GM03348 (cell line): ENCODE measurements around the gene CDPF1.
"Not testable (repeated sequence)": the region's sequence is repeated elsewhere in the genome, so short reads cannot be mapped to it uniquely, and the experiment has no call there.

Experiments used
- DNase-seq: peaks from one replicate; pipeline ENCODE4 v3.0.0; 2012; ENCODE audit warnings: low spot score

Gene CDPF1

GRCh38 chr22:46281866-46282678, 32.0 kb upstream of the CDPF1 start:
- no peak for DNase-seq

DNA sequence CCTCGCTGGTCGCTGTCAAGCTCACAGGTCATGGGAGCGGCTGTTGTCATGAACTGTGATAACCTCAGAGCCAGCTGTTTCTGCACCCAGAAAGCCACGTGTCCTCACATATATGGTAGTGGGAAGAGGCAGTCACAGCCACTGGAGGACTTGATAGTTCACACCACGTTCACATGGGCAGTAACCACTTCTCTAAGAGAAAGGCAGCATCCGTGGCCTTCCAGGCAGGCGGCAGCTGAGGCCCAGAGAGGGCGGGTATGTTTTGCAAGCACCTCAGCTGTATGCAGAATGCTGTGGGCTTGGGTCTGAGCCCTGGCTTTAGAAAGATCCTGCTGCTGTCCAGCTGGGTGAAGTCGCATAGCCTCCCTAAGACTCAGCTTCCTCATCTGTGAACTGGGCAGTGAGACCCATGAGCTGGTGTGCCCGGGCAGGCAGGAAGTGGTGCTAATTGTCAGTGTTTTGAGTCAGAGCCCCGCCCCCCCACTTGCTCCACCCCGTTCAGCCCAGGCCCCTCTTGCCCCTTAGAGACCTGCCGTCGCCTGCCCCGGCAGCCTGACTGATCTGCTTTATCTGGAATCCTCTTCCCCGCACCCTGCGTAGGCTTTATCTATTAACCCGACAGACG, 31.0 kb upstream of the CDPF1 start:
- no peak for DNase-seq

GRCh38 chr22:46280063-46280817, 30.1 kb upstream of the CDPF1 start:
- no peak for DNase-seq

- no peak for DNase-seq
These were observed 28.9 kb upstream of the CDPF1 start for GRCh38 chr22:46278656-46279645.

DNA sequence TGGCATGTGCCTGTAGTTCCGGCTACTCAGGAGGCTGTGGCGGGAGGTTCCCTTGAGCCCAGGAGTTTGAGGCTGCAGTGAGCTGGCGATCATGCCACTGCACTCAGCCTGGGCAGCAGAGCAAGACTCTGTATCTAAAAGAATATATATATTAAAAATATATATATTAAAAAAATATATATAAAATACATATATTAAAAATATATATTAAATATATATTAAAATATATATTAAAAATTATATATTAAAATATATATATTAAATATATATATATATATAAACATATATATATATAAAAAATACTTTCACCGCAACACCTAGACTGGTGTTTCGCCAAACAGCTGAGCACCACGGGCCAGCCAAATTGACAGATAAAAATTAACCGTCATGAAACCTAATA, 26.5 kb upstream of the CDPF1 start:
- DNase-seq = no peak

DNA sequence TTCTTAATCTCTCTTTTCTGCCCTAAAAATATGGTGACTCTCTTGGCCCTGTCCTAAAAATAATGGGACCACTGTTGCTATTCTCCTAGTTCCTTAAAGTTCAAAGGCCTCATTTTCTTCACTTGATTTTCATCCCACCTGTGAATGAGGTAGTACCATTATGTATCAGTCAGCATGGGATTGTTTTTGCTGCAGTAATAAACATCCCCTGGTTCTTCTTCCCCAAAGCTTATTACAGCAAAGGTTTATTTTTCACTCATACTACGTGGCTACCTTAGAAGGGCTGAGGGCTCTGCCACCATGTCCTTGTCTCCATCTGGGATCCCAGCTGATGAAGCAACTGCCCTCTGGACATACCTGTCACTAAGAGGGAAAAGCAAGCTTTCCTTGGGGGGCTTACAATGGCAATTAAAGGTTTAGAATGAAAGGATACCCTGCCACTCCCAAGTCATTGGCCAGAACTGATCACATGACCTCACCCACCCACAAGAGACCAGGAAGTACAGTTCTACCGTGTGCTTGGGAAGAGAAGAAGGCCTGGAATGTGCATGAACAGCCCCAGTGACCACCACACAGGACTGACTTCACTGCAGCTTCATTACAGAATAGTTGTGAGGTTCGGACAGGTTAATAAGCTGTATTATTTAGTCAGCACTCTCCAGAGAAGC, 25.5 kb upstream of the CDPF1 start:
- no peak for DNase-seq

DNA sequence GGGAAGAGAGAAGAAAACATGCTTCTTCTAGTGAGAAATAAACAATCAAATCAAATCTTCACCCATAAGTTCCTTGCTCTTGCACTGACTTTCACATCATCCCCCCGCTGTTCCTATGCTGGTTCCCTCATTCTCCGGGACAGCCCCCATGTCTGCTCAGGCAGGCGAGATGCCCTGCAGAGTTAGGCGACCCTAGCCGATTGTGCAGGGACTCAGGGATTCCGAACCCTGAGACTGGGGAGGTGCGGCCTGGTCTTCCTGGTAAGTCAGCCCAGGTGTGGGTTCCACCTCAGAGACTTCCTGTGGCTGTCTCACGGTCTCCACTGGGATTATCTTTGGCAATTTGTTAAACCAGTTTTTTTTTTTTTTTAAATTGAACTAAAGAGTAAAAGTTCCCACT, 24.3 kb upstream of the CDPF1 start:
- DNase-seq = no peak

GRCh38 chr22:46273432-46274148, 23.5 kb upstream of the CDPF1 start:
- no peak for DNase-seq

GRCh38 chr22:46272762-46273431, 22.8 kb upstream of the CDPF1 start:
- no peak for DNase-seq

GRCh38 chr22:46272196-46272595, 22.1 kb upstream of the CDPF1 start:
- DNase-seq = no peak

DNA sequence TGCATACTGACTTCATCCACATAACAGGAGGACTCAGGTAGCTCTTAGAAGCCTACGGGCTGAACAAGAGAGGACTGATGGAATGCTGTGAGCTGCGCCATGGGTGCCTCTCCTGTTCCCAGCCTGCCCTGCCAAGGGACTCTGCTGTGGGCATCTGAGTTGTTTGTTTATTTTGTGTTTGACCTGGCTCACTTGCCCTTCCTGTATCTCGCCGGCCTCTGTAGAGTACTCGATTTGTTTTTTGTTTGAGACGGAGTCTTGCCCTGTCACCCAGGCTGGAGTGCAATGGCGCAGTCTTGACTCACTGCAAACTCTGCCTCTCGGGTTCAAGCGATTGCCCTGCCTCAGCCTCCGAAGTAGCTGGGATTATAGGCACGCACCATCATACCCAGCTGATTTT, 19.5 kb upstream of the CDPF1 start:
- DNase-seq = no peak

- peak; percentile 97 for DNase-seq
These were observed 17.6 kb upstream of the CDPF1 start, which contains the start of gene TTC38 for GRCh38 chr22:46267431-46268279. TSS of gene TTC38 (plus strand) at chr22:46268008. CDS start at chr22:46268040, 32 bp downstream.

DNA sequence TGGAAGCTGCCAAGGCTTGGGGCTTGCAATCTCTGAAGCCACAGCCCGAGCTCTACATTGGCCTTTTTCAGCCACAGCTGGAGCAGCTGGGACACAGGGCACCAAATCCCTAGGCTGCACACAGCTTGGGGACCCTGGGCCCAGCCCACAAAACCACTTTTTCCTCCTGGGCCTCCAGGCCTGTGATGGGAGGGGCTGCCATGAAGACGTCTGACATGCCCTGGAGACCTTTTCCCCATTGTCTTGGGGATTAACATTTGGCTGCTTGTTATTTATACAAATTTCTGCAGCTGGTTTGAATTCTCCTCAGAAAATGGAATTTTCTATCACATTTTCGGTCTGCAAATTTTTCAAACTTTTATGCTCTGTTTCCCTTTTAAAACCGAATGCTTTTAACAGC, 15.5 kb upstream of the CDPF1 start:
- not testable (repeated sequence) for DNase-seq

DNA sequence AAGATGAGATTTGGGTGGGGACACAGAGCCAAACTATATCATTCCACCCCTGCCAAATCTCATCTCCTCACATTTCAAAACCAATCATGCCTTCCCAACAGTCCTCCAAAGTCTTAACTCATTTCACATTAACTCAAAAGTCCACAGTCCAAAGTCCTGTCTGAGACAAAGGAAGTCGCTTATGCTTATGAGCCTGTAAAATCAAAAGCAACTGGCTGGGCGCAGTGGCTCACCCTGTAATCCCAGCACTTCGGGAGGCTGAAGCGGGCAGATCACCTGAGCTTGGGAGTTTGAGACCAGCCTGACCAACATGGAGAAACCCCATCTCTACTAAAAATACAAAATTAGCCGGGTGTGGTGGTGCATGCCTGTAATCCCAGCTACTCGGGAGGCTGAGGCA, 14.4 kb upstream of the CDPF1 start:
- DNase-seq = not testable (repeated sequence)

GRCh38 chr22:46263216-46263590, 13.1 kb upstream of the CDPF1 start, which contains the start of gene PKDREJ:
TSS of gene PKDREJ (minus strand) at chr22:46263343. CDS start at chr22:46263322, 21 bp downstream.
- DNase-seq = no peak

DNA sequence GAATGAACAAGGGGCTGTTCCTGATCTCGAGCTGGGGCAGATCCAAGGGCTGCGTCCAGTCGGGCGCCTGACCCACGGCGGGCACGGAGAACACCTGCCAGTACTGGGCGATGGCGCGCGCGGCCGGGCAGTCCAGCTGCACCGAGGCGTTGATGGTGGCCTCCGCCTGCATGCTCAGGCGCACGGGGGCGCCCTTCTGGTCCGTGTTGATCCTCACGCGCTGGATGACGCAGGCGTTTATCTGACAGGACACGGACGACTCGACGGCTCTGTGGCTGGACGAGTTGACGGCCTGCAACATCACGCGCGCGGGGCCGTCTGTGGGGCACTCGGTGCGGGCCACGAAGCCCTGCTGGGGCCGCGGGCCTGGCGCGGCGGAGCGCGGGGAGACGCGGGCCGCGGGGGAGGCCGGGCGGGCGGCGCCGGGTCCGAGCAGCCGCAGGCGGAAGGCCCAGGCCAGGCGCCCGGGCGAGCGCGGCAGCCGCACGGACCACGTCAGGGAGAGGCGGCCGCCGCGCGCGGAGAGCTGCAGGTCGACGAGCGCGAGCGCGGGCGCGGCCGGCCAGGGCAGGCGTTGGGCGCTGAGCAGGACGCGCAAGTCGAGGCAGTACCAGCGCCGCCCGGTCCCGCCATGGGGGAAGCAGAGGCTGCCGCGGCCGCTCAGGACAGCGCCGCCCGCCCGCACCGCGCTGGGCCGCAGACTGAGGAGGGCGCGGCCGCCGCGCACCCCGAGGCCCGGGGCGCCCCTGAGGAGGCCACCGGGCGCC, 12.5 kb upstream of the CDPF1 start:
- peak; percentile 43 for DNase-seq

- no peak for DNase-seq
These were observed 9.9 kb upstream of the CDPF1 start for GRCh38 chr22:46260038-46260437.

DNA sequence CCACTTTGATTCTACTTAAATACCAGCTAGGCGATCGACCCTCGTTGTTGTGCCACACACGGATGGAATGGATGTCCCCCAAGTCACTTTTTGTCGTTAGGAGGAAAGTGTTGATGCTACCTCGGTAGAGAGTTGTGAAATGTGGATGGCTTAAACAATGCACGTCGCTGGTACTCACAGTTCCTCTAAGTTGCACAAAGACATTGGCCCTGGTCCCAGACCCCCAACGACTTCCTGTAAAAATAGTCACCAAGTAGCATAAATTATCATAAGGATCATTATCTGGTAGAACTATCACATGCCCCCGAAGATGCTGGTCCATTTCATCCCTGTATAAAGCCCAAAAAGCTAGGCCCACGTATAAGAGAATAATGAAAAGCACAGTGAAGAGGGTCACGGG, 9.3 kb upstream of the CDPF1 start:
- DNase-seq = no peak
